ENCODE measurements around the gene SEC16A.

The SEC16A gene

GRCh38 chr9:136511670-136512592, 29.1 kb upstream of the SEC16A start:
- Histone ChIP-seq H3K9me3 (replicated peaks; ENCODE audit: insufficient read depth, low read length) (no peaks in the 10 kb centered on the region), H3F3A (ENCODE audit: insufficient read depth, low read length) (no peaks in the 10 kb centered on the region), H3K79me2 (ENCODE audit: low read length) (no peaks in the 10 kb centered on the region), H3K4me1 (ENCODE audit: low read length) (no peaks in the 10 kb centered on the region), H4K20me1 (ENCODE audit: insufficient read depth, low read length) (no peaks in the 10 kb centered on the region), H3K9ac (ENCODE audit: low read length) (no peak overlapping the region), H2AFZ (ENCODE audit: low read length) (no peak overlapping the region), H3K4me2 (ENCODE audit: low read depth, low read length) (no peak overlapping the region), H3K36me3 (replicated peaks; ENCODE audit: insufficient read depth, low read length) (no peaks in the 10 kb centered on the region), H3K27ac (ENCODE audit: low read length) (no peak overlapping the region), H3K4me3 (ENCODE audit: low read length) (no peak overlapping the region), H3K9me2 (replicated peaks; ENCODE audit: insufficient read depth, low read length) (no peaks in the 10 kb centered on the region), H3K27me3 (replicated peaks; ENCODE audit: insufficient read depth, low read length) (no peaks in the 10 kb centered on the region)
- no peak for DNase-seq
- TF ChIP-seq EZH2phosphoT487 (IDR thresholded peaks at IDR 0.05; ENCODE audit: low read length) (no peak), EZH2 (optimal IDR thresholded peaks at IDR 0.05; ENCODE audit: low read depth, low read length) (no peak)
- TF ChIP-seq, protein P1, sequence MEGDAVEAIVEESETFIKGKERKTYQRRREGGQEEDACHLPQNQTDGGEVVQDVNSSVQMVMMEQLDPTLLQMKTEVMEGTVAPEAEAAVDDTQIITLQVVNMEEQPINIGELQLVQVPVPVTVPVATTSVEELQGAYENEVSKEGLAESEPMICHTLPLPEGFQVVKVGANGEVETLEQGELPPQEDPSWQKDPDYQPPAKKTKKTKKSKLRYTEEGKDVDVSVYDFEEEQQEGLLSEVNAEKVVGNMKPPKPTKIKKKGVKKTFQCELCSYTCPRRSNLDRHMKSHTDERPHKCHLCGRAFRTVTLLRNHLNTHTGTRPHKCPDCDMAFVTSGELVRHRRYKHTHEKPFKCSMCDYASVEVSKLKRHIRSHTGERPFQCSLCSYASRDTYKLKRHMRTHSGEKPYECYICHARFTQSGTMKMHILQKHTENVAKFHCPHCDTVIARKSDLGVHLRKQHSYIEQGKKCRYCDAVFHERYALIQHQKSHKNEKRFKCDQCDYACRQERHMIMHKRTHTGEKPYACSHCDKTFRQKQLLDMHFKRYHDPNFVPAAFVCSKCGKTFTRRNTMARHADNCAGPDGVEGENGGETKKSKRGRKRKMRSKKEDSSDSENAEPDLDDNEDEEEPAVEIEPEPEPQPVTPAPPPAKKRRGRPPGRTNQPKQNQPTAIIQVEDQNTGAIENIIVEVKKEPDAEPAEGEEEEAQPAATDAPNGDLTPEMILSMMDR (IDR thresholded peaks at IDR 0.05; ENCODE audit: low read length) = no peak

- Histone ChIP-seq H4K20me1 (ENCODE audit: insufficient read depth, low read length) (no peaks in the 10 kb centered on the region), H2AFZ (ENCODE audit: low read length) (no peak overlapping the region), H3F3A (ENCODE audit: insufficient read depth, low read length) (no peaks in the 10 kb centered on the region), H3K4me3 (ENCODE audit: low read length) (no peak overlapping the region), H3K27ac (ENCODE audit: low read length) (no peak overlapping the region), H3K9me2 (replicated peaks; ENCODE audit: insufficient read depth, low read length) (no peaks in the 10 kb centered on the region), H3K9ac (ENCODE audit: low read length) (no peak overlapping the region), H3K4me2 (ENCODE audit: low read depth, low read length) (no peak overlapping the region), H3K4me1 (ENCODE audit: low read length) (no peaks in the 10 kb centered on the region), H3K79me2 (ENCODE audit: low read length) (no peaks in the 10 kb centered on the region), H3K27me3 (replicated peaks; ENCODE audit: insufficient read depth, low read length) (no peaks in the 10 kb centered on the region), H3K9me3 (replicated peaks; ENCODE audit: insufficient read depth, low read length) (no peaks in the 10 kb centered on the region), H3K36me3 (replicated peaks; ENCODE audit: insufficient read depth, low read length) (no peaks in the 10 kb centered on the region)
- DNase-seq = no peak
- TF ChIP-seq EZH2phosphoT487 (IDR thresholded peaks at IDR 0.05; ENCODE audit: low read length) (no peak), EZH2 (optimal IDR thresholded peaks at IDR 0.05; ENCODE audit: low read depth, low read length) (no peak)
- TF ChIP-seq, protein P1 (IDR thresholded peaks at IDR 0.05; ENCODE audit: low read length) = no peak
These were observed 28.4 kb upstream of the SEC16A start for GRCh38 chr9:136511144-136511669.

DNA sequence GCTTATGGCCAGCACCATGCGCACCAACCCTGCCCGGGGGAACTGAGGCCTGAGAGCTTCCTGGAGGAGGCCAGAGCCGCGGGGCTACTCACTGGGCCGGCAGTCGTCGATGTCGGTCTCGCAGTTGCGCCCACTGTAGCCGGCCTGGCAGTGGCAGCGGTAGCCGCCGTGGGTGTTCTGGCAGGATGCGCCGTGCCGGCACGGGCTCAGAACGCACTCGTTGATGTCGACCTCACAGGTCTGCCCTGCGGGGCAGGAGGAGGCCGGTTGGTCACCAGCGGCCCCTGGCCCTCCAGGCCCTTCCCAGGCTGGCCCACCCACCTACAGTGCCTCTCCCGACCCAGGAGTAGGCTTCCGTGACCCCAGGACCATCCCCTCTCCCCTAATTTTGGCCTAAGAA, 27.7 kb upstream of the SEC16A start:
- H3K36me3 ChIP-seq (replicated peaks; ENCODE audit: insufficient read depth, low read length) = no peaks in the 10 kb centered on the region
- no peaks in the 10 kb centered on the region for H3K79me2 ChIP-seq (ENCODE audit: low read length)
- H4K20me1 ChIP-seq (ENCODE audit: insufficient read depth, low read length) = no peaks in the 10 kb centered on the region
- no peaks in the 10 kb centered on the region for H3K4me1 ChIP-seq (ENCODE audit: low read length)
- H3K9me2 ChIP-seq (replicated peaks; ENCODE audit: insufficient read depth, low read length) = no peaks in the 10 kb centered on the region
- H3K27ac ChIP-seq (ENCODE audit: low read length) = no peak overlapping the region
- H3K27me3 ChIP-seq (replicated peaks; ENCODE audit: insufficient read depth, low read length) = no peaks in the 10 kb centered on the region
- H3K9me3 ChIP-seq (replicated peaks; ENCODE audit: insufficient read depth, low read length) = no peaks in the 10 kb centered on the region
- no peak for DNase-seq
- no peak overlapping the region for H3K9ac ChIP-seq (ENCODE audit: low read length)
- H3F3A ChIP-seq (ENCODE audit: insufficient read depth, low read length) = no peaks in the 10 kb centered on the region
- no peak overlapping the region for H2AFZ ChIP-seq (ENCODE audit: low read length)
- no peak overlapping the region for H3K4me3 ChIP-seq (ENCODE audit: low read length)
- TF ChIP-seq, protein P1 (IDR thresholded peaks at IDR 0.05; ENCODE audit: low read length) = no peak
- no peak for TF ChIP-seq EZH2phosphoT487 (IDR thresholded peaks at IDR 0.05; ENCODE audit: low read length)
- no peak for TF ChIP-seq EZH2 (optimal IDR thresholded peaks at IDR 0.05; ENCODE audit: low read depth, low read length)
- H3K4me2 ChIP-seq (ENCODE audit: low read depth, low read length) = no peak overlapping the region
